HL-60/S4 (cell line): ENCODE measurements around the gene GLIPR1.

ENCODE experiments used
- in situ Hi-C: fragments of 300-500 bp; cut with MboI; formaldehyde crosslinking; loops from 2 replicates; pipeline ENCODE4 v1.14.3; 2022; ENCODE audit warnings: low sequenced_read_pairs

Gene GLIPR1

DNA sequence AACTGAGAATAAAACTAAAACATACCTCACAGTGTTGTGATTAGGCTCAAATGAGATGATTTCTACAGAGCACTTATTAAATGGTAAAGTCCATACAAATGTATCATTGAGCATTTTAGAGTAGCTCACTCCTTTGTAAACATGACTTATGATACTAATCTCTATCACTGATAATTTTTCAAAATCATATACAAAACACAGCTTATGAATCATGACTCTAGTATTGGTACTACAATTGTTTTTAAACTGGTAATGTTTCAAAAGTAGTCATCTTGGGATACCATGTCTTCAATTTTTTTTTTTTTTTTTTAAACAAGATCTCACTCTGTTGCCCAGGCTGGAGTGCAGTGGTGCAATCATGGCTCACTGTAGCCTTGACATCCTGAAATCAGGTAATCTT is 70.9 kb downstream of the GLIPR1 start:
- in situ Hi-C loops: no loop called here

DNA sequence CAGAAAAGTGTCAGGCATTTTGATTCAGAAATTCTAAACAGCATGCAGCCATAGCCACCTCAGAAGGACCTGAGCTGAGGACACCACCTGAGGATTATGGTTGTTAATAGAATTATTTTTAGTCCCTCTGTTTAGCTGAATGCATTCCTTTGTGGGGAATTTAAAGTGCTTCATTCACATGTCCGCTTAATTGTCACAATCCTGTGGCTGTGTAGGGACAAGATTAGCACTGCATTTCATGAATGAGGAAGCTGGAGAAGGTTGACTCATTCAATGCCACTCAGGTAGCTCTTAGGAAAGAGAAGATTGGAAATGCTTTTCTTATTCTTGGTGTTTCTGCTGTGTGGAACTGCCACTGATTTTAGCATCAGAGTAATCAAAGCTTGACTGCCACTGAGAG is 72.8 kb downstream of the GLIPR1 start:
- in situ Hi-C loops: no loop called here
